CD4-positive, alpha-beta T cell treated with Interleukin-2 at 100 ng/mL for 4 hours (primary cell): ENCODE data around the gene PFDN4.
"Not testable (repeated sequence)": the region's sequence is repeated elsewhere in the genome, so short reads cannot be mapped to it uniquely, and the experiment has no call there.

Source experiments
- DNase-seq: peaks from one replicate; pipeline ENCODE4 v3.0.0-alpha.2; 2020; ENCODE audit warnings: low spot score

Gene PFDN4

GRCh38 chr20:54223751-54224150 lies 15.9 kb downstream of the PFDN4 start:
- DNase-seq, result no peak

GRCh38 chr20:54224642-54225041 lies 16.8 kb downstream of the PFDN4 start:
- DNase-seq, result not testable (repeated sequence)

GRCh38 chr20:54227241-54227640 lies 19.4 kb downstream of the PFDN4 start:
- DNase-seq, result no peak

- no peak for DNase-seq
These were observed 19.9 kb downstream of the PFDN4 start for GRCh38 chr20:54227751-54228150.

- no peak for DNase-seq
These were observed 21.0 kb downstream of the PFDN4 start for GRCh38 chr20:54228841-54229240.

- no peak for DNase-seq
These were observed 21.8 kb downstream of the PFDN4 start for GRCh38 chr20:54229566-54230160.

- DNase-seq, result no peak
These were observed 23.1 kb downstream of the PFDN4 start for GRCh38 chr20:54231036-54231435.

GRCh38 chr20:54234991-54235390 lies 27.1 kb downstream of the PFDN4 start:
- no peak for DNase-seq

GRCh38 chr20:54237116-54237943 lies 29.4 kb downstream of the PFDN4 start:
- no peak for DNase-seq

- DNase-seq, result no peak
These were observed 36.2 kb downstream of the PFDN4 start for GRCh38 chr20:54244113-54244512.

GRCh38 chr20:54248705-54249104 lies 40.8 kb downstream of the PFDN4 start:
- not testable (repeated sequence) for DNase-seq

- no peak for DNase-seq
These were observed 42.8 kb downstream of the PFDN4 start for GRCh38 chr20:54250691-54251090.

- DNase-seq, result no peak
These were observed 43.2 kb downstream of the PFDN4 start for GRCh38 chr20:54251096-54251495.

- DNase-seq, result no peak
These were observed 46.7 kb downstream of the PFDN4 start for GRCh38 chr20:54254596-54254995.

- DNase-seq, result no peak
These were observed 47.3 kb downstream of the PFDN4 start for GRCh38 chr20:54255157-54255556.

GRCh38 chr20:54256202-54256601 lies 48.3 kb downstream of the PFDN4 start:
- no peak for DNase-seq

- DNase-seq, result no peak
These were observed 49.4 kb downstream of the PFDN4 start for GRCh38 chr20:54257071-54257816.

GRCh38 chr20:54260116-54260515 lies 52.2 kb downstream of the PFDN4 start:
- no peak for DNase-seq

- no peak for DNase-seq
These were observed 54.8 kb downstream of the PFDN4 start for GRCh38 chr20:54262671-54263070.

- no peak for DNase-seq
These were observed 55.3 kb downstream of the PFDN4 start for GRCh38 chr20:54263116-54263690.

- not testable (repeated sequence) for DNase-seq
These were observed 57.9 kb downstream of the PFDN4 start for GRCh38 chr20:54265791-54266190.

GRCh38 chr20:54266844-54267243 lies 59.0 kb downstream of the PFDN4 start:
- no peak for DNase-seq
